GM12874 (cell line): Measurements from ENCODE around the gene IZUMO1.

ENCODE experiments used
- TF ChIP-seq, protein P1 (sequence below): IDR thresholded peaks from 2 replicates; pipeline ENCODE4 v1.5.1; 2011; ENCODE audit warnings: low read depth, mild to moderate bottlenecking, control low read depth, low read length, moderate library complexity; ENCODE audit not compliant: insufficient read depth

The IZUMO1 gene

DNA sequence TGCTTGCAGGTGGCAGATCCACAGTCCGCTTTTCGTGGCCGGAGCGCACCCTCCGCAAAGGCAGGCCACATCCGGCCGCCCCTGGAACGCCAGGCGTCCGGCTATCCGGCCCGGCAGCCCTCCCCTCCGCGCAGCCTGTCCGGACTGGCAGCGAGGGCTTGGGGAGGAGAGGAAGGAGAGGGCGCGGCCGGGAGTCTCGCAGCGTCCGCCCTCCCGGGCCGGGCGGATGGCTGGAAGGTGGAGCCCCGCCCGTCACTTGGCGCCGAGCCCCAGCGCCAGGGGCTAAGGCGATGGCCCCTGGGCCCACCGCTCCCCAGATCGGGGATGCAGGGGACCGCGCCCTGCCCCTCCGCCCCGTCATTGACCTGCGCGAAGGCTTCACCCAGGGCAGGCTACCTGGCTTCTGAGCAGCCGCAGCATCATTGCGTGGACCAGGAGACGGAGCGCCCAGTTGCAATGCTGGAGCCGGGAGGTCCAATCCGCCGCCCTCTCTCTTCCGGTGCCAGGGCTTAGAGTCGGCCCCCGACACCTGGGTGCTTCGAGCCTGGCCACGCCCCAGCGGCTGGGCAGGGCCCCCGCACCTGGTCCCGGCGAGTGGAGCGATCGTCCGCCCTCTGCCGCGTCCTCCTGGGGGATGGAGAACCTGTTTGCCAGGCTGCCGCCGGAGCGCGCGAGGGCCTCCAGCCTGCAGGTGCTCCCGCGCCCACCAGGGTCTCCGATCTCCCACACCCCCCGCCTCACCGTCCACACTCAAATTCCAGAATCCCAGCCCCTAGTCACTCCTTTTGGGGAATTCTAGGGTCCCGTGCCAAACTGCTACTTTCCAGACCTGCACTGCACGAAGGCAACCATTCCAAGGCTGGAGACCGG lies 6.0 kb upstream of the IZUMO1 start, which contains the start of gene FUT1:
FUT1 (minus strand) TSS at position 146 of the 870 bp plus-strand sequence. CDS start 1,360 bp downstream, outside the sequence.
- TF ChIP-seq, protein P1, sequence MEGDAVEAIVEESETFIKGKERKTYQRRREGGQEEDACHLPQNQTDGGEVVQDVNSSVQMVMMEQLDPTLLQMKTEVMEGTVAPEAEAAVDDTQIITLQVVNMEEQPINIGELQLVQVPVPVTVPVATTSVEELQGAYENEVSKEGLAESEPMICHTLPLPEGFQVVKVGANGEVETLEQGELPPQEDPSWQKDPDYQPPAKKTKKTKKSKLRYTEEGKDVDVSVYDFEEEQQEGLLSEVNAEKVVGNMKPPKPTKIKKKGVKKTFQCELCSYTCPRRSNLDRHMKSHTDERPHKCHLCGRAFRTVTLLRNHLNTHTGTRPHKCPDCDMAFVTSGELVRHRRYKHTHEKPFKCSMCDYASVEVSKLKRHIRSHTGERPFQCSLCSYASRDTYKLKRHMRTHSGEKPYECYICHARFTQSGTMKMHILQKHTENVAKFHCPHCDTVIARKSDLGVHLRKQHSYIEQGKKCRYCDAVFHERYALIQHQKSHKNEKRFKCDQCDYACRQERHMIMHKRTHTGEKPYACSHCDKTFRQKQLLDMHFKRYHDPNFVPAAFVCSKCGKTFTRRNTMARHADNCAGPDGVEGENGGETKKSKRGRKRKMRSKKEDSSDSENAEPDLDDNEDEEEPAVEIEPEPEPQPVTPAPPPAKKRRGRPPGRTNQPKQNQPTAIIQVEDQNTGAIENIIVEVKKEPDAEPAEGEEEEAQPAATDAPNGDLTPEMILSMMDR: no peak

DNA sequence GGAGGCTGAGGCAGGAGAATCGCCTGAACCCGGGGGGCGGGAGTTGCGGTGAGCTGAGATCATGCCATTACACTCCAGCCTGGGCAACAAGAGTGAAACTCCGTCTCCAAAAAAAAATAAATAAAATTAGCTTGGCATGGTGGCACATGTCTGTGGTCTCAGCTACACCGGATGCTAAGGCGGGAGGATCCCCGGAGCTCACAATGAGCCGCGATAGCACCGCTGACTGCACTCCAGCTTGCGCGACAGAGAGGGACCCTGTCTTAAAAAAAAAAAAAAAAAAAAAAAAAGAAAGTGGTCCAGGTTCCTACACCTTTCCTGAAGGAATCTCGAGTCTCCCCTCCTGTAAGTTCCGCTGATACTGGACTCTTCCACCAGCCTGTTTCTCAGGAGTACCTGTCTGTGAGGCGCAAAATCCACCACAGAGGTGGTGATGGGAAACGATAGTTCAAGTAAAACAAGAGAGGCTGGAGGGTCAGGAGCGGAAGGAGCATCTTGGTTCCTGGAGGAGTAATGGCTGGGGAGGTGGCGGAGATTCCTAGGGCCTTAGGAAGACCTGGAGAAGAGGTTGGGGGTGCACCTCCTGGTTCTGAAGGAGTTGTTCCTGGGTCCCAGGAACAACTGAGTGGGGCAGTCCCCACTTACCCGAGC lies 5.3 kb upstream of the IZUMO1 start:
- TF ChIP-seq, protein P1: no peak

DNA sequence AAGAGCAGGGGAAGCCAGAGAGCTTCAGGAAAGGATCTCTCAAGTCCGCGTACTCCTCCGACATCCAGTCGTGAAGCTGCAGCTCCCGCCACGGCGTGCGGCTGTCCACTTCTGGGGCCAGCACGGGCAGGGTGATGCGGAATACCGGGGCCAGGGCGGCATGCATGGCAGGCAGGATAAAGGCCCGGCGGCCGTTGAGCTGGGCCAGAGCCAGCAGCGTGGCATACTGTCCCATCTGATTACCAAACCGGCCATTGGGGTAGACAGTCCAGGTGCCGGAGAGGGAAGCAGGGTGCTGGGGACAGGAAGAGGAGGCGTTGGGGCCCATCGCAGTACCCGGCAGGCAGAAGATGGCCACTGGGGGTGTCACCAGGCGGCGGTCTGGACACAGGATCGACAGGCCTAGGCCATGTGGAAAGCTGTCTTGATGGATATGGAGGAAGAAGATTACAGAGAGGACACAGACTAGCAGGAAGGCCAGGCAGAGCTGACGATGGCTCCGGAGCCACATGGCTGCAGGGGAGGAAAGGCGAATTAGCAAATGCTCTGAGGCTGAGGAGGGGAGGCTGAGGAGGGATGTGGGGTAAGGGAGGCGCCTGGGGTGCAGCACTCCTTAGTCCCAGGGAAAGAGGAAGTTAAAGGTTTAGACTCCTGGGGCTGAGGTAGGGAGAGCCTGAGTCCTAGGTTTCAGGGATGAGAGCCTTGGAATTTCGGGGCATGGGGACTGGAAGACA lies 4.2 kb upstream of the IZUMO1 start:
- TF ChIP-seq, protein P1: no peak

DNA sequence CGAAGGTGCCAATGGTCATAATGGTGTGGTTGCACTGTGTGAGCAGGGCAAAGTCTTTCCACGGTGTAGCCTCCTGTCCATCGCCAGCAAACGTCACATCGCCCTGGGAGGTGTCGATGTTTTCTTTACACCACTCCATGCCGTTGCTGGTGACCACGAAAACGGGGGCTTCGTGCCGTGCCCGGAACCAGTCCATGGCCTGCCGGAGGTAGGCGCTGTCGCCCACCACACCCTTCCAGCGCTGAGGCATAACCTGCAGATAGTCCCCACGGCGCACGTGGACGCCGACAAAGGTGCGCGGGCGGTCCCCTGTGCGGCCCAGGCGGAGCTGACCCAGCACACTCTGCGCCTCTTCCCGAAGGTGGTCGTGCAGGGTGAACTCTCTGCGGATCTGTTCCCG lies 3.6 kb upstream of the IZUMO1 start:
- TF ChIP-seq, protein P1: no peak

DNA sequence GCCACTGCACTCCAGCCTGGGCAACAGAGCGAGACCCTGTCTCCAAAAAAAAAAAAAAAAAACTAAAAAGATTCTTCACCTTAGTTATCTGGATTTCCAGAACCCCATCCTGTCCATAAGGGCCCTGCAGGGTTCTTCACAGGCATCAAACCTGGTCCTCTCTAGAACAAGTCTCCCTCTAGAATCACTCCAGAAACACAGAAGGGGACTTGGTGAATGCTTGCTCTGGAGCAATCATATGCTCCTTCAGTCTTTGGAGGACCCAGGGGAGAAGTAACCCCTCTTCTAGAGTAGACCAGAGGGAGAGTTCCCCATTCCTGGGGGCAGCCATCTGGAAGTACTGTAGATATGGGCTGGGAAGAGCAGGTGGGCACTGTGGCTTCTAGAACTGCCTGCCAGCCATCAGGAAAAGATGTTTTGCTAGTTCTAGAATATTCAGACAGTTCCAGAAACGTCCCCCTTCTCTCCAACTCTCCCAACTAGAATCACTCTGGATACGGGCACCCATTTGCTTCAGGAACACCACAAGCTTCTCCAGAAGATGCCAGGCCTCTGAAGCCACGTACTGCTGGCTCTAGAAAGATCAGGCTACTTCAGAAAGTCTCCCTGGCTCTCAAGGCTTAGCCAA lies 3.0 kb upstream of the IZUMO1 start:
- TF ChIP-seq, protein P1: no peak

DNA sequence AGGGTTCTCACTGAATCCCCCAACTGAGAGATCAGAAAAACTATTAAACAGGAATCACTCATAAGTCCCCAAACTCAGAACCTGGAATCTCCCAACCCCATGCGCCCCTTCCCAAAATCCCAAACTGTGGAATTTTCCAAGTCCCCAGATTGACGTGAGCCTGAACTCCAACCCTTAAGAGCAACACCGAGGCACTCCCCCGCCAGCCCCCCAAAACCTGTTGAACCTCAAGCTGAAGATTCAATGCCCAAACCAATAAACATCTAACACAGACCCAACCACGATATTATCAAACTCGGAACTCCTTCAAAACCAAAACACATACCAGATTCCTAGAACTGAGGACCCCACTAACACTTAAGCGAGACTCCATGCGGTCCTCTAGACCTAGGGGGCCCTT lies 599 bp downstream of the IZUMO1 start:
- TF ChIP-seq, protein P1: no peak
